Mucosa of stomach (tissue), 1 donor: ENCODE data around the gene PRKN.

ENCODE experiments used
- H3K27me3 ChIP-seq: one replicate; pipeline ENCODE4 v1.7.0; 2013; ENCODE audit warnings: mild to moderate bottlenecking, low read length; ENCODE audit not compliant: control insufficient read depth, insufficient read depth
- H3K36me3 ChIP-seq: one replicate; pipeline ENCODE4 v1.7.0; 2013; ENCODE audit warnings: low read length; ENCODE audit not compliant: control insufficient read depth, insufficient read depth
- H3K4me1 ChIP-seq: one replicate; pipeline ENCODE4 v1.7.0; 2013; ENCODE audit warnings: mild to moderate bottlenecking, low read length; ENCODE audit not compliant: control insufficient read depth, insufficient read depth
- H3K4me3 ChIP-seq: one replicate; pipeline ENCODE4 v1.7.0; 2013; ENCODE audit warnings: low read length
- H3K9ac ChIP-seq: one replicate; pipeline ENCODE4 v1.7.0; 2013; ENCODE audit warnings: mild to moderate bottlenecking, low read length, moderate library complexity
- H3K9me3 ChIP-seq: one replicate; pipeline ENCODE4 v1.7.0; 2013; ENCODE audit warnings: mild to moderate bottlenecking, low read length, moderate library complexity; ENCODE audit not compliant: control insufficient read depth
- donor health status: Pancreatic carcinoma.

PRKN gene

GRCh38 chr6:162211022-162211421 is 516.5 kb downstream of the PRKN start:
- no peak overlapping the region for H3K9ac ChIP-seq
- no peaks in the 10 kb centered on the region for H3K9me3 ChIP-seq
- H3K4me1 ChIP-seq: no peaks in the 10 kb centered on the region
- no peaks in the 10 kb centered on the region for H3K27me3 ChIP-seq
- no peak overlapping the region for H3K4me3 ChIP-seq
- no peaks in the 10 kb centered on the region for H3K36me3 ChIP-seq

- Histone ChIP-seq H3K9me3 (no peaks in the 10 kb centered on the region), H3K4me1 (no peaks in the 10 kb centered on the region), H3K36me3 (no peaks in the 10 kb centered on the region), H3K4me3 (no peak overlapping the region), H3K9ac (no peak overlapping the region), H3K27me3 (no peaks in the 10 kb centered on the region)
Observed at GRCh38 chr6:162203287-162203686, 524.3 kb downstream of the PRKN start.

- Histone ChIP-seq H3K4me3 (no peak overlapping the region), H3K9ac (no peak overlapping the region), H3K27me3 (no peaks in the 10 kb centered on the region), H3K4me1 (no peaks in the 10 kb centered on the region), H3K9me3 (no peaks in the 10 kb centered on the region), H3K36me3 (no peaks in the 10 kb centered on the region)
Observed at GRCh38 chr6:162200945-162201690, 526.4 kb downstream of the PRKN start.

GRCh38 chr6:162200041-162200440 is 527.5 kb downstream of the PRKN start:
- Histone ChIP-seq H3K9me3 (no peaks in the 10 kb centered on the region), H3K36me3 (no peaks in the 10 kb centered on the region), H3K4me1 (no peaks in the 10 kb centered on the region), H3K4me3 (no peak overlapping the region), H3K27me3 (no peaks in the 10 kb centered on the region), H3K9ac (no peak overlapping the region)

GRCh38 chr6:162198925-162199324 is 528.6 kb downstream of the PRKN start:
- no peak overlapping the region for H3K9ac ChIP-seq
- H3K9me3 ChIP-seq: no peaks in the 10 kb centered on the region
- no peaks in the 10 kb centered on the region for H3K36me3 ChIP-seq

GRCh38 chr6:162198076-162198475 is 529.5 kb downstream of the PRKN start:
- Histone ChIP-seq H3K9me3 (no peaks in the 10 kb centered on the region), H3K36me3 (no peaks in the 10 kb centered on the region), H3K9ac (no peak overlapping the region), H3K4me3 (no peak overlapping the region), H3K4me1 (no peaks in the 10 kb centered on the region), H3K27me3 (no peaks in the 10 kb centered on the region)

More at GRCh38 chr6:162198925-162199324, 528.6 kb downstream of the PRKN start:
- H3K4me3 ChIP-seq: no peak overlapping the region
- H3K4me1 ChIP-seq: no peaks in the 10 kb centered on the region
- no peaks in the 10 kb centered on the region for H3K27me3 ChIP-seq

GRCh38 chr6:162195441-162195840 is 532.1 kb downstream of the PRKN start:
- H3K4me3 ChIP-seq: no peak overlapping the region
- H3K27me3 ChIP-seq: no peaks in the 10 kb centered on the region
- H3K36me3 ChIP-seq: no peaks in the 10 kb centered on the region
- no peaks in the 10 kb centered on the region for H3K9me3 ChIP-seq
- no peaks in the 10 kb centered on the region for H3K4me1 ChIP-seq
- no peak overlapping the region for H3K9ac ChIP-seq

GRCh38 chr6:162190981-162191380 is 536.6 kb downstream of the PRKN start:
- no peak overlapping the region for H3K9ac ChIP-seq
- H3K27me3 ChIP-seq: no peaks in the 10 kb centered on the region

GRCh38 chr6:162187168-162187935 is 540.2 kb downstream of the PRKN start:
- Histone ChIP-seq H3K4me3 (no peak overlapping the region), H3K4me1 (no peaks in the 10 kb centered on the region), H3K36me3 (no peaks in the 10 kb centered on the region), H3K9ac (no peak overlapping the region), H3K27me3 (no peaks in the 10 kb centered on the region), H3K9me3 (no peaks in the 10 kb centered on the region)

More at GRCh38 chr6:162190981-162191380, 536.6 kb downstream of the PRKN start:
- Histone ChIP-seq H3K9me3 (no peaks in the 10 kb centered on the region), H3K4me1 (no peaks in the 10 kb centered on the region), H3K36me3 (no peaks in the 10 kb centered on the region), H3K4me3 (no peak overlapping the region)

GRCh38 chr6:162184465-162184864 is 543.1 kb downstream of the PRKN start:
- Histone ChIP-seq H3K4me3 (no peak overlapping the region), H3K27me3 (no peaks in the 10 kb centered on the region), H3K9ac (no peak overlapping the region), H3K9me3 (no peaks in the 10 kb centered on the region), H3K4me1 (no peaks in the 10 kb centered on the region), H3K36me3 (no peaks in the 10 kb centered on the region)

GRCh38 chr6:162181741-162182401 is 545.7 kb downstream of the PRKN start:
- Histone ChIP-seq H3K4me1 (no peaks in the 10 kb centered on the region), H3K27me3 (no peaks in the 10 kb centered on the region), H3K36me3 (no peaks in the 10 kb centered on the region), H3K9me3 (no peaks in the 10 kb centered on the region), H3K9ac (no peak overlapping the region), H3K4me3 (no peak overlapping the region)

GRCh38 chr6:162181111-162181510 is 546.5 kb downstream of the PRKN start:
- no peaks in the 10 kb centered on the region for H3K27me3 ChIP-seq

More at GRCh38 chr6:162181111-162181510, 546.5 kb downstream of the PRKN start:
- Histone ChIP-seq H3K36me3 (no peaks in the 10 kb centered on the region), H3K9me3 (no peaks in the 10 kb centered on the region), H3K9ac (no peak overlapping the region), H3K4me1 (no peaks in the 10 kb centered on the region), H3K4me3 (no peak overlapping the region)
